22Rv1 (cell line): Measurements from ENCODE around the gene SYNJ1.

Experiments used
- ZFX ChIP-seq: fragments of 450-650 bp; IDR thresholded peaks from 2 replicates; pipeline ENCODE4 v1.6.1; 2017; ENCODE audit warnings: antibody characterized with exemption, borderline replicate concordance
- TF ChIP-seq, protein P1 (sequence below): fragments of 450-650 bp; IDR thresholded peaks from 2 replicates; pipeline ENCODE4 v1.5.1; 2017; ENCODE audit warnings: mild to moderate bottlenecking

DNA sequence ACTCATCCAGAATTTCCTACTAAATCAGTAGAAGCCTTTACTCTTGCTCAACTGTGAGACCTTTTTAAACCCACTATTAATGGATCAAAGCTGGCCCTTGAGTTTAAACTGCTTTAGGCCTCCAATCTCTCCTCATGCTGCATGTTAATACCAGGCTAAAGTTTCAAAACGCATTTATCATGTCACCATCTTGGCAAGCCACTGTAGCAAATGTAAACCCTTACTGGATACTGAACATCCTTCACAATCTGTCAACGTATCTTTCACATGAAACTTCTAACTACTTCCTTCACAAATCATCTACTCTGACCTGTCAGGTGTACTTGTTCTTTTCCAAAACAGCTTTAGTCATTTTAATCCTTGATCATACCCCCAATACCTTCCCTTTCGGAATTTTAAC is 40.7 kb upstream of the SYNJ1 start:
- TF ChIP-seq, protein P1, sequence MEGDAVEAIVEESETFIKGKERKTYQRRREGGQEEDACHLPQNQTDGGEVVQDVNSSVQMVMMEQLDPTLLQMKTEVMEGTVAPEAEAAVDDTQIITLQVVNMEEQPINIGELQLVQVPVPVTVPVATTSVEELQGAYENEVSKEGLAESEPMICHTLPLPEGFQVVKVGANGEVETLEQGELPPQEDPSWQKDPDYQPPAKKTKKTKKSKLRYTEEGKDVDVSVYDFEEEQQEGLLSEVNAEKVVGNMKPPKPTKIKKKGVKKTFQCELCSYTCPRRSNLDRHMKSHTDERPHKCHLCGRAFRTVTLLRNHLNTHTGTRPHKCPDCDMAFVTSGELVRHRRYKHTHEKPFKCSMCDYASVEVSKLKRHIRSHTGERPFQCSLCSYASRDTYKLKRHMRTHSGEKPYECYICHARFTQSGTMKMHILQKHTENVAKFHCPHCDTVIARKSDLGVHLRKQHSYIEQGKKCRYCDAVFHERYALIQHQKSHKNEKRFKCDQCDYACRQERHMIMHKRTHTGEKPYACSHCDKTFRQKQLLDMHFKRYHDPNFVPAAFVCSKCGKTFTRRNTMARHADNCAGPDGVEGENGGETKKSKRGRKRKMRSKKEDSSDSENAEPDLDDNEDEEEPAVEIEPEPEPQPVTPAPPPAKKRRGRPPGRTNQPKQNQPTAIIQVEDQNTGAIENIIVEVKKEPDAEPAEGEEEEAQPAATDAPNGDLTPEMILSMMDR = no peak
- TF ChIP-seq ZFX = no peak
